GM23338 (cell line): ENCODE results near the gene KLLN. TPM values are rescaled to one million over a fixed set of nuclear protein-coding genes. Genes with fewer than 3 reads are reported as not detected.

ENCODE experiments used
- ATAC-seq: fragments of 200-7000 bp; cut with Tn5 transposase; 3 replicates; pipeline ENCODE4 v1.9.1; 2020
- DNase-seq: peaks from one replicate; pipeline ENCODE4 v3.0.0-alpha.2; 2015; ENCODE audit warnings: low spot score
- H2AFZ ChIP-seq: fragments of 200-600 bp; sonication (generic); 2 replicates; pipeline ENCODE4 v1.8.0; 2016; ENCODE audit warnings: antibody characterized with exemption, mild to moderate bottlenecking, moderate library complexity
- H3F3A ChIP-seq: fragments of 200-600 bp; sonication (generic); replicated peaks from 2 replicates; pipeline ENCODE4 v1.8.0; 2017; ENCODE audit warnings: antibody characterized with exemption, mixed run types, low read depth
- H3K27ac ChIP-seq: fragments of 200-600 bp; sonication (generic); 2 replicates; pipeline ENCODE4 v1.6.1; 2016; ENCODE audit warnings: low read depth
- H3K27me3 ChIP-seq: fragments of 200-600 bp; sonication (generic); 2 replicates; pipeline ENCODE4 v1.8.0; 2016; ENCODE audit warnings: mild to moderate bottlenecking, mixed run types, moderate library complexity; ENCODE audit not compliant: insufficient read depth
- H3K36me3 ChIP-seq: fragments of 200-600 bp; sonication (generic); 2 replicates; pipeline ENCODE4 v1.8.0; 2016; ENCODE audit warnings: mild to moderate bottlenecking; ENCODE audit not compliant: insufficient read depth
- H3K4me1 ChIP-seq: fragments of 200-600 bp; sonication (generic); 2 replicates; pipeline ENCODE4 v1.8.0; 2016; ENCODE audit warnings: mild to moderate bottlenecking, moderate library complexity; ENCODE audit not compliant: insufficient read depth
- H3K4me2 ChIP-seq: fragments of 200-600 bp; sonication (generic); 2 replicates; pipeline ENCODE4 v1.7.1; 2017; ENCODE audit warnings: mixed run types
- H3K4me3 ChIP-seq: fragments of 200-600 bp; sonication (generic); 2 replicates; pipeline ENCODE4 v1.6.1; 2016; ENCODE audit warnings: mixed run types
- H3K79me2 ChIP-seq: fragments of 200-600 bp; sonication (generic); replicated peaks from 2 replicates; pipeline ENCODE4 v1.8.0; 2017; ENCODE audit warnings: mild to moderate bottlenecking; ENCODE audit not compliant: insufficient read depth
- H3K9me2 ChIP-seq: fragments of 200-600 bp; sonication (generic); 2 replicates; pipeline ENCODE4 v1.8.0; 2017; ENCODE audit not compliant: insufficient read depth
- H4K20me1 ChIP-seq: fragments of 200-600 bp; sonication (generic); replicated peaks from 2 replicates; pipeline ENCODE4 v1.8.0; 2017; ENCODE audit warnings: mild to moderate bottlenecking; ENCODE audit not compliant: insufficient read depth
- H3K27ac Mint-ChIP-seq: 2 replicates; pipeline ENCODE4 v1.8.0; 2020; ENCODE audit warnings: inconsistent platforms, mild to moderate bottlenecking, moderate library complexity, mixed read lengths
- H3K27me3 Mint-ChIP-seq: 3 replicates; pipeline ENCODE4 v1.8.0; 2022; ENCODE audit warnings: low read depth, mild to moderate bottlenecking, moderate library complexity, mixed read lengths, inconsistent platforms; ENCODE audit not compliant: insufficient read depth, poor library complexity
- H3K36me3 Mint-ChIP-seq: 3 replicates; pipeline ENCODE4 v1.8.0; 2021; ENCODE audit warnings: low read depth, mild to moderate bottlenecking, inconsistent platforms, moderate library complexity, mixed read lengths
- H3K4me1 Mint-ChIP-seq: 3 replicates; pipeline ENCODE4 v1.8.0; 2020; ENCODE audit warnings: mild to moderate bottlenecking, inconsistent platforms, mixed read lengths
- H3K4me3 Mint-ChIP-seq: 3 replicates; pipeline ENCODE4 v1.8.0; 2021; ENCODE audit warnings: moderate library complexity, mild to moderate bottlenecking, inconsistent platforms, mixed read lengths
- H3K9me3 Mint-ChIP-seq: 3 replicates; pipeline ENCODE4 v1.8.0; 2020; ENCODE audit warnings: moderate library complexity, mild to moderate bottlenecking, inconsistent platforms, mixed read lengths
- CREB1 ChIP-seq: fragments of 250-450 bp; sonication (Bioruptor Pico); IDR thresholded peaks from 2 replicates; pipeline ENCODE4 v1.5.0; 2020; ENCODE audit warnings: low read depth, mild to moderate bottlenecking, moderate library complexity
- CTCF ChIP-seq, 2 experiments: fragments of 200-600 bp in 1 of 2; sonication (generic) in 1 of 2; conservative IDR thresholded peaks; 2 replicates each; pipeline versions ENCODE4 v1.5.1 to v1.6.1; 2016 to 2017; ENCODE audit warnings: antibody characterized with exemption in 2 of 2, low read depth in 2 of 2, mild to moderate bottlenecking in 2 of 2, moderate library complexity in 1 of 2
- EZH2 ChIP-seq: fragments of 200-600 bp; sonication (generic); IDR thresholded peaks from one replicate; pipeline ENCODE4 v1.8.0; 2017; ENCODE audit warnings: antibody characterized with exemption, mild to moderate bottlenecking, low read depth; ENCODE audit not compliant: unreplicated experiment
- EZH2phosphoT487 ChIP-seq: fragments of 200-600 bp; sonication (generic); IDR thresholded peaks from one replicate; pipeline ENCODE4 v1.8.1; 2018; ENCODE audit warnings: antibody characterized with exemption; ENCODE audit not compliant: unreplicated experiment
- JUNB ChIP-seq: IDR thresholded peaks from one replicate; pipeline ENCODE4 v1.6.1; 2016; ENCODE audit warnings: antibody characterized with exemption; ENCODE audit not compliant: unreplicated experiment
- NANOG ChIP-seq: IDR thresholded peaks from 2 replicates; pipeline ENCODE4 v1.6.1; 2016; ENCODE audit warnings: antibody characterized with exemption, borderline replicate concordance
- POLR2AphosphoS5 ChIP-seq: IDR thresholded peaks from 2 replicates; pipeline ENCODE4 v1.6.1; 2016; ENCODE audit warnings: antibody characterized with exemption, low read depth
- STAT1 ChIP-seq: IDR thresholded peaks from one replicate; pipeline ENCODE4 v1.6.1; 2016; ENCODE audit warnings: antibody characterized with exemption; ENCODE audit not compliant: unreplicated experiment
- ZNF114 ChIP-seq: fragments of 250-450 bp; sonication (Bioruptor Pico); IDR thresholded peaks from 2 replicates; pipeline ENCODE4 v1.5.0; 2020; ENCODE audit warnings: mild to moderate bottlenecking, moderate library complexity
- ZNF331 ChIP-seq: fragments of 250-450 bp; sonication (Bioruptor Pico); IDR thresholded peaks from 2 replicates; pipeline ENCODE4 v1.5.0; 2020; ENCODE audit warnings: low read depth, mild to moderate bottlenecking, moderate library complexity
- polyA plus RNA-seq: library from polyadenylated mRNA; unstranded; fragments of >200 nt; fragmentation: Nextera tagmentation; extraction: Ambion mirVana; gene quantifications from 2 replicates; pipeline ENCODE4 v1.2.1, GENCODE V29; 2016
- total RNA-seq: library from RNA; depleted of rRNA; stranded (reverse); fragments of >200 nt; shearing (Covaris generic); gene quantifications from 2 replicates; pipeline ENCODE4 v1.2.3, GENCODE V29; 2014
- TF ChIP-seq, protein P1 (sequence below): IDR thresholded peaks from 2 replicates; pipeline ENCODE4 v1.6.1; 2016; ENCODE audit warnings: antibody characterized with exemption
- TF ChIP-seq, protein P2 (sequence below): IDR thresholded peaks from one replicate; pipeline ENCODE4 v1.6.1; 2018; ENCODE audit warnings: antibody characterized with exemption; ENCODE audit not compliant: unreplicated experiment

Gene KLLN
- total and polyA plus RNA-seq, 2 experiments from 2014 or later, result 0.24 to 0.29 TPM

- TF ChIP-seq, protein P1, sequence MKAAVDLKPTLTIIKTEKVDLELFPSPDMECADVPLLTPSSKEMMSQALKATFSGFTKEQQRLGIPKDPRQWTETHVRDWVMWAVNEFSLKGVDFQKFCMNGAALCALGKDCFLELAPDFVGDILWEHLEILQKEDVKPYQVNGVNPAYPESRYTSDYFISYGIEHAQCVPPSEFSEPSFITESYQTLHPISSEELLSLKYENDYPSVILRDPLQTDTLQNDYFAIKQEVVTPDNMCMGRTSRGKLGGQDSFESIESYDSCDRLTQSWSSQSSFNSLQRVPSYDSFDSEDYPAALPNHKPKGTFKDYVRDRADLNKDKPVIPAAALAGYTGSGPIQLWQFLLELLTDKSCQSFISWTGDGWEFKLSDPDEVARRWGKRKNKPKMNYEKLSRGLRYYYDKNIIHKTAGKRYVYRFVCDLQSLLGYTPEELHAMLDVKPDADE, result no peak
- TF ChIP-seq CREB1 (no peak), NANOG (no peak), ZNF114 (CRISPR knock-in tag) (no peak), POLR2AphosphoS5 (no peak), EZH2 (no peak), JUNB (no peak)
- TF ChIP-seq, protein P2, sequence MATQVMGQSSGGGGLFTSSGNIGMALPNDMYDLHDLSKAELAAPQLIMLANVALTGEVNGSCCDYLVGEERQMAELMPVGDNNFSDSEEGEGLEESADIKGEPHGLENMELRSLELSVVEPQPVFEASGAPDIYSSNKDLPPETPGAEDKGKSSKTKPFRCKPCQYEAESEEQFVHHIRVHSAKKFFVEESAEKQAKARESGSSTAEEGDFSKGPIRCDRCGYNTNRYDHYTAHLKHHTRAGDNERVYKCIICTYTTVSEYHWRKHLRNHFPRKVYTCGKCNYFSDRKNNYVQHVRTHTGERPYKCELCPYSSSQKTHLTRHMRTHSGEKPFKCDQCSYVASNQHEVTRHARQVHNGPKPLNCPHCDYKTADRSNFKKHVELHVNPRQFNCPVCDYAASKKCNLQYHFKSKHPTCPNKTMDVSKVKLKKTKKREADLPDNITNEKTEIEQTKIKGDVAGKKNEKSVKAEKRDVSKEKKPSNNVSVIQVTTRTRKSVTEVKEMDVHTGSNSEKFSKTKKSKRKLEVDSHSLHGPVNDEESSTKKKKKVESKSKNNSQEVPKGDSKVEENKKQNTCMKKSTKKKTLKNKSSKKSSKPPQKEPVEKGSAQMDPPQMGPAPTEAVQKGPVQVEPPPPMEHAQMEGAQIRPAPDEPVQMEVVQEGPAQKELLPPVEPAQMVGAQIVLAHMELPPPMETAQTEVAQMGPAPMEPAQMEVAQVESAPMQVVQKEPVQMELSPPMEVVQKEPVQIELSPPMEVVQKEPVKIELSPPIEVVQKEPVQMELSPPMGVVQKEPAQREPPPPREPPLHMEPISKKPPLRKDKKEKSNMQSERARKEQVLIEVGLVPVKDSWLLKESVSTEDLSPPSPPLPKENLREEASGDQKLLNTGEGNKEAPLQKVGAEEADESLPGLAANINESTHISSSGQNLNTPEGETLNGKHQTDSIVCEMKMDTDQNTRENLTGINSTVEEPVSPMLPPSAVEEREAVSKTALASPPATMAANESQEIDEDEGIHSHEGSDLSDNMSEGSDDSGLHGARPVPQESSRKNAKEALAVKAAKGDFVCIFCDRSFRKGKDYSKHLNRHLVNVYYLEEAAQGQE, result no peak
These were observed 21.1 kb downstream of the KLLN start (continued) for GRCh38 chr10:87842220-87842641.

GRCh38 chr10:87841186-87841585, 22.1 kb downstream of the KLLN start:
- H3K79me2 ChIP-seq, result no peaks in the 10 kb centered on the region
- H4K20me1 ChIP-seq, result no peaks in the 10 kb centered on the region
- no peak overlapping the region for H3K4me3 Mint-ChIP-seq
- no peaks in the 10 kb centered on the region for H3F3A ChIP-seq
- H3K27ac Mint-ChIP-seq, result no peak overlapping the region
- no peaks in the 10 kb centered on the region for H3K9me3 Mint-ChIP-seq
- H3K9me2 ChIP-seq, result no peaks in the 10 kb centered on the region
- no peaks in the 10 kb centered on the region for H3K4me1 ChIP-seq
- H3K27me3 ChIP-seq, result no peaks in the 10 kb centered on the region
- no peak overlapping the region for H3K27ac ChIP-seq
- H3K36me3 ChIP-seq, result no peaks in the 10 kb centered on the region
- H3K27me3 Mint-ChIP-seq, result no peaks in the 10 kb centered on the region
- ATAC-seq (no peak), DNase-seq (no peak)
- peaks cover under 1% of the 10 kb centered on the region; the same call in 1 of the 3 replicates for H3K4me1 Mint-ChIP-seq
- no peaks in the 10 kb centered on the region for H3K36me3 Mint-ChIP-seq
- H2AFZ ChIP-seq, result no peak overlapping the region
- H3K4me2 ChIP-seq, result no peak overlapping the region
- no peak overlapping the region for H3K4me3 ChIP-seq
- no peak for TF ChIP-seq CTCF (conservative IDR thresholded peaks at IDR 0.05; ENCODE audit: low read depth in 2 of 2)
- TF ChIP-seq, protein P1, result no peak
- TF ChIP-seq STAT1, result no peak
- TF ChIP-seq POLR2AphosphoS5, result no peak
- TF ChIP-seq CREB1, result no peak
- no peak for TF ChIP-seq NANOG
- no peak for TF ChIP-seq ZNF331 (CRISPR knock-in tag)
- no peak for TF ChIP-seq ZNF114 (CRISPR knock-in tag)
- no peak for TF ChIP-seq EZH2phosphoT487
- no peak for TF ChIP-seq EZH2
